GM12873 (cell line): ENCODE measurements around the gene SLC35A3.

ENCODE experiments used
- CTCF ChIP-seq: IDR thresholded peaks from 2 replicates; pipeline ENCODE4 v1.5.1; 2012; ENCODE audit warnings: low read depth, mild to moderate bottlenecking, moderate library complexity, low read length, control low read depth; ENCODE audit not compliant: insufficient read depth; ENCODE audit errors: missing control alignments

Gene SLC35A3

GRCh38 chr1:100038660-100039287 is 69.0 kb downstream of the SLC35A3 start:
- TF ChIP-seq CTCF: no peak

DNA sequence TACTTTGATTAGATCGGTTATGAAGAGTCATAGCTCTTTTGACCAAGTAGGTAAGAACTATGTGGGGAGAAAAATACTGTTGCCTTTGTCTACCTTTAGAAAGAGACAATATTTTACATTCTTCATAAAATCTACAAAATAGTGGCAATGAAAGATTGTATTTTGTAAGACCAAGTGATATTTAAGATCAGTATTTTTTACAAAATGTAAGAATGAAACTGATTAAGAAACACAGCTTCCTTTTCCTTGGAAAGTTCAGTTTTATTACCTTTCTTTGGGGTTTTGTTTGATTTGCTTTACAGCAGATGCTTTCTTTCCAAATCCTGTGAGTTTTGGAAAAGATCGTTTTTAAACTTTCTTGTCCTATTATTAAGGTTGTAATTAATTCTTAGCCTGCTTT is 69.8 kb downstream of the SLC35A3 start:
- TF ChIP-seq CTCF: no peak

GRCh38 chr1:100045206-100045605 is 75.4 kb downstream of the SLC35A3 start:
- TF ChIP-seq CTCF: no peak

GRCh38 chr1:100050139-100050538 is 80.3 kb downstream of the SLC35A3 start:
- TF ChIP-seq CTCF: no peak

DNA sequence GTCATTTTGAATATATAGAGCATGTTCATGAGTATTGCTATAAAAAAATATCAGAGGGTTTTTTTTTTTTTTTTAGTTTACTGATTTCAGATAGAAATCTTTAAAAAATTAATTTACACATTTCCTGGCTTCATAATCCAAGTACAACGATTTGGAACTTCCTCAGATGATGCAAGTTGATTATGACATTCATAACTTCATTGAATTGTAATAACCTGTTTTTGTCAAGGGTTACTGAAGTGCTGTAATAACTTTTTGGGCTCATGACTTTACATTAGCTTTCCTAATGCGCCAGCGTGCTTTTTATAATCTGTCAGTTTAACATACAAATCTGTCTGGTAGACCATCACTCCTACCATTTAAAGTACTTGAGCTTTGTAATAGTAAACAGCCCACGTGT is 81.6 kb downstream of the SLC35A3 start:
- TF ChIP-seq CTCF: no peak

DNA sequence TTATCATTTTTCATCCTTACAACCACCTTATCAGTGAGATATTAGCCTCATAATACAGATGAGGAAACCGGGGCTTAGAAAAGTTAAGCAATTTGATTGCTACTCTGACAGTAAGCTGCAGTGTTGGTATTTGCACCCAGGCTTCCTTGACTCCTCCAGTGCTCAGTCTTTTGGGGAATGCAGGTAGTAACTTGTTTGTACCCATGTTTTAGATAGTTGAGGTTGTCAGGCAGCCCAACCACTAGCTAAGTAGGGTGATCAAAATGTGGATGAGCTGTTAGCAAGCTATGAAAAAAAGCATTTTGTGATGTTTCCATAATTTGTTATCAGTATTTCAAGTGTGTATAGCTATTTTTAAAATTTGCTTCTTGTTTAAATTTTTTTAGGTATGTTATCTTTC is 82.1 kb downstream of the SLC35A3 start:
- no peak for TF ChIP-seq CTCF

GRCh38 chr1:100053119-100053518 is 83.3 kb downstream of the SLC35A3 start:
- TF ChIP-seq CTCF: no peak
